ENCODE results near the gene BACE1. TPM values are rescaled to one million over a fixed set of nuclear protein-coding genes. Genes with fewer than 3 reads are reported as not detected.

The BACE1 gene
- total RNA-seq, 1 experiment from 2014 or later: 10.2 TPM

DNA sequence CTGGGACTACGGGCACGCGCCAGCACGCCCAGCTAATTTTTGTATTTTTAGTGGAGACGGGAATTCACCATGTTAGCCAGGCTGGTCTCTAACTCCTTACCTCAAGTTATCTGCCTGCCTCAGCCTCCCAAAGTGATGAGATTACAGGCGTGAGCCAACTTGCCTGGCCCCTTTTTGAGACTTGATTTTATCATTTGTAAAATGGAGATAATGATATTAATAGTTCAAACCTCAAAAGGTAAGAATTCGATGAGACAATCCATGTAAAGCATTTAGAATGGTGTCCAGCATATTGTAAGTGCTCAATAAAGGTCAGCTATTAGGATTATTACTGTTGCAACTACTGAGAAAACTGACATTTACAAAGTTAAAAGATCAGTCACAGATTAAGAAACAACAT lies 2.7 kb upstream of the BACE1 start:
- no peak overlapping the region for H3K56ac ChIP-seq (ENCODE audit: insufficient read length, low read depth, low read length)
- no peak overlapping the region for H4K5ac ChIP-seq (ENCODE audit: insufficient read length, low read depth, low read length)
- H2AFZ ChIP-seq (ENCODE audit: low read length): no peak overlapping the region
- H3K9ac ChIP-seq (ENCODE audit: extremely low read depth, insufficient read length, low read length): no peak overlapping the region
- no peak overlapping the region for H2BK120ac ChIP-seq (ENCODE audit: low read depth, low read length, poor library complexity, severe bottlenecking)
- no peak overlapping the region for H3T11ph ChIP-seq (ENCODE audit: low read length)
- H3K27ac Mint-ChIP-seq: no peak overlapping the region
- peaks cover 7% of the 10 kb centered on the region for H3K27me3 Mint-ChIP-seq (ENCODE audit: low read depth)
- no peaks in the 10 kb centered on the region for H3K9me3 ChIP-seq (ENCODE audit: control insufficient read depth, low read depth, low read length)
- H2BK5ac ChIP-seq (ENCODE audit: insufficient read length, low read length): no peak overlapping the region
- no peaks in the 10 kb centered on the region for H3K27me3 ChIP-seq (ENCODE audit: insufficient read depth, low read length)
- H3K4me3 Mint-ChIP-seq: no peak overlapping the region
- TF ChIP-seq CTCF (conservative IDR thresholded peaks at IDR 0.05): no peak
- H3K4me1 ChIP-seq (ENCODE audit: insufficient read depth, low read length): no peaks in the 10 kb centered on the region
- no CpG with 5 or more reads among the region's 7 CpGs for WGBS (ENCODE audit: extremely low coverage, insufficient read length, low lambda C conversion rate)
- H3K79me2 ChIP-seq (ENCODE audit: insufficient read depth, low read length): no peaks in the 10 kb centered on the region
- no peaks in the 10 kb centered on the region for H3K36me3 Mint-ChIP-seq (ENCODE audit: insufficient read depth in 1 of 3, low read depth in 3 of 3)
- no peak overlapping the region for H2BK15ac ChIP-seq (ENCODE audit: low read depth, low read length)
- DNase-seq: no peak
- H2BK12ac ChIP-seq (ENCODE audit: insufficient read length, low read depth, low read length): no peak overlapping the region
- no peak overlapping the region for H3K4me2 ChIP-seq (ENCODE audit: insufficient read depth, insufficient read length, low read length)
- H3K4ac ChIP-seq (ENCODE audit: low read depth, low read length): no peak overlapping the region
- H3K4me1 Mint-ChIP-seq: peaks cover 13 to 15% of the 10 kb centered on the region in 2 experiments
- H4K8ac ChIP-seq (replicated peaks; ENCODE audit: insufficient read length, low read depth, low read length): no peak overlapping the region
- no peaks in the 10 kb centered on the region for H4K20me1 ChIP-seq (ENCODE audit: control insufficient read depth, insufficient read depth, insufficient read length)
- H3K23me2 ChIP-seq (ENCODE audit: insufficient read length, low read depth, low read length, poor library complexity, severe bottlenecking): peaks cover 10% of the 10 kb centered on the region
- no peaks in the 10 kb centered on the region for H3K9me3 Mint-ChIP-seq
- H4K91ac ChIP-seq (ENCODE audit: insufficient read length, low read depth, low read length): no peak overlapping the region
- no peak overlapping the region for H3K14ac ChIP-seq (ENCODE audit: insufficient read depth, low read length)
- H3K23ac ChIP-seq (ENCODE audit: insufficient read length, low read depth, low read length): no peak overlapping the region
- H3K18ac ChIP-seq (ENCODE audit: insufficient read length, low read depth, low read length): no peak overlapping the region
- H3K79me1 ChIP-seq (ENCODE audit: insufficient read depth, low read depth, low read length, poor library complexity, severe bottlenecking): no peaks in the 10 kb centered on the region
- H2BK20ac ChIP-seq (ENCODE audit: low read depth, low read length, poor library complexity, severe bottlenecking): no peak overlapping the region
- no peak overlapping the region for H3K27ac ChIP-seq (ENCODE audit: insufficient read length, low read depth, low read length)
- H2AK5ac ChIP-seq (ENCODE audit: insufficient read length, low read length): no peak overlapping the region
